HG03460 (cell line): ENCODE results near the gene STK35.

Experiments used
- ATAC-seq: cut with Tn5 transposase; IDR thresholded peaks from one replicate; pipeline ENCODE4 v1.9.1; 2021; ENCODE audit not compliant: unreplicated experiment

The STK35 gene

DNA sequence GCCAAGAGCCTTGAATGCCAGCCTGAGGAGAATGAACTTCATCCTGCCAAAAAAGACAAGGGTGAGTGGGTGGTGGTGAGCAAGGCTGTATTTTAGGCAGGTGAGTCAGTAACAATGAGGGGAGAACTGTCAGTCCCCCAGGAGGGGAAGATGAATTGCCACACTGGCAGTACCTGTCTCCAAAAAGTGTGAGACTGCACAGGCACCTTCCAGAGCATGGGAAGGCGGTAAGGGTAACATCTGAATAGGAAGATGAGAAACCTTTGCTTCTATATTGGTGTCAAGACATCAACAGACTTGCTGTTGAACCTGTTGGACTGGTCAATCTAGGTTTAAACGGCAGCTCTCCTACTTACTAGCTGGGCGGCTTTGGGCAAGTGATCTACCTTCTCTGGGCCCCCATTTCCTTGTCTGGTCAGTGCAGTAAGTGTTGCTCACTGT, 30.9 kb downstream of the STK35 start:
- ATAC-seq = no peak

DNA sequence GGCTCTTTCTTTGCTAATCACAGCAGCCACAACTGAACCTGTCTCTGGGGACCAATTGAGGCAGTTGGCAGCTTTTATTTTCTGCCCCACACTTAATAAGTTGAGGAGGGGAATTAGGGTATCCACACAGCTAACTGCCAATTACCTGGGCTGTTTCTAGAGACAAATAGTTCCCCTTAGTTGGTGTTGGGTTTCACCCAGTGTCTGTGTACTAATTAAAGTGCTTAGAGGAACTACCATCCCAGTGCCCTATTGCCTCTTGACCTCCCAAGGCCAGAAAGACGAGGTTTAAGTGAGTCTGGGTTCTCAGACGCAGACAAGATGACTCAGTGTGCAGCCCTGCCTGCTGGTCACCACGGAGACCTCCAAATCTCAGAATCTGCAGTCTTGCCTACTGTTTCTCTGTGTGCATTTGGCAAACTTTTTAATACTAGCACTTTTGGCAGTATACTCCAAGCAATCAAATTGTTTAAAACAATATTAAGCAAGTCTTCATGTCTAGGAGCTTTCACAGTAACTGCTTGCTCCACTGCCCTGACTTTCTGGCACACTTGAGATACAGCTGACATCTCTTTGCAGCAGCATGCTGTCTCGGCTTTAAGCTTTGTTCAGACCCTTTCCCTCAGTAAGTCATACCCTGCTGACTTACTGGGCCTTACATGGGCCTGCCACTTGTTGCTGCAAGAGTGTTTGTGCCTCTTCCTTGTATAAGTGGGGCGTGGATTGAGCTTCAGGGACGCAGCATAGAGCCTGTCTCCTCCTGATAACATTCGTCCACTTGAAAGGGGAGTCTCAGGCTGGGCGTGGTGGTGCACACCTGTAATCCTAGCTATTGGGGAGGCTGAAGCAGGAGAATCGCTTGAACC, 31.9 kb downstream of the STK35 start:
- ATAC-seq = no peak

DNA sequence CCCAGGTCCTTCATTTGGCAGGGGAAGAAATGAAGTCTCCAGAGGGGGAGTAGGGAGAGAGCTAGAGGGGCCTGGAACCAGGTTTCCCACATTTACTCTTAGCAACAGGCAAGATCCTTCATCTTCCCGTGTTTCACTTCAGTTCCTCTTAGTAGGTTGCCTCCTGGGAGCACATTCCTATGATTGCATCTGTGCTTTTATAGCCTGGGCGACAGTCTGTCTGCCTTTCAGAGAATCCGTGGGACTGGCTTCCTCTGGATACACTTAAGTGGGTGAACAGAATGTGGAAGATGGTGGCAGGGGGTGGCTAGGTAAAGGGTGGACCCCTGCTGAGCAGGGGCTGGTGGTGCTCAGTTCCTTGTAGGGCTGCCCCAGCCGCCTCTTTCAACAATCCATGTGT, 33.4 kb downstream of the STK35 start:
- ATAC-seq = no peak

DNA sequence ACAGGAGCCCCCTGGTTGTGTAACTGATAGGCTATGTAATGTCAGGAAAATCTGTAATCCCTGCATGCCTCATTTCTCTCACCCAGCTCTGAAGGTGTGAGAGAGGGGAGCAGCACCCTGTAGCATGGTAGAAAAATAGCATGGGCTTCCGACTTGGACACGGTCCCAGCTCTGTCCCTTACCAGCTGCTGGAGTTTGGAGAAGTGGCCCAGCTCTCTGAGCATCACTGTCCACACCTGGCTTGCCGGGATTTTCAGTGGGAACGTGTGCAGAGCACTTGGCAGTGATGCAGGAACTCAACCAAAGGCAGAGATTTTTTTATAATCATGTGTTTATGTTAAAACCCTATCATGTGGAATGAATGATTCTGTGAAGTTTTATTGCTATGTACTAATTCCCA, 34.6 kb downstream of the STK35 start:
- ATAC-seq = no peak

DNA sequence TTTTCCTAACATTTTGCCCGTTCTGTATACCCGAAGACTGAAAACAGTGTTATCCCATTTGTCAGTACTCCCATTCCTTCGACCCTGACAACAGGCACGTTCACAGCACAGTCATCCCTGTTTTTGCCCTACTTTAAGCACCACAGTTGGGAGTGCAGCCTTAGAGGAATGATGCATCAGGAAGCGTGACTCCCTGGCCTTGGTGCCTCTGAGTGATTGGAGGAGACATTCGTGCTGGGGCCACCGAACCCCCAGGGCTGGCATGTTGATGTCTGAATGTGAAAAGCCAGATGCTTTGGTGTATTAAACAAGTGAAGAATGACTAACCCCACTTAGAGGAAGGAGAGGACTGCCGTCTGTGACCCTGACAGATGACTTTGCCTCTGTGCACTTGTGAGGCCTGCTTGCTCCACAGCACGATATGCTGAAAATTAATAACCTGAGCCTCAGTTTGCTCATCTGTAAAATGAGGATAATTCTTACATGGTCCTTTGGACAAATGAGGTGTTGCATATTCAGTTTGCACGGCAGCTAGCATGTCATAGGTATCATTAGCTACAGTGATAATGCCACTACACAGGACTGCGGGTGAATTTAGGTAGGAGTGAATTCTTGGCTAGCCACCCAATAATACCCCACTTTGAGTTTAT, 36.0 kb downstream of the STK35 start:
- no peak for ATAC-seq

DNA sequence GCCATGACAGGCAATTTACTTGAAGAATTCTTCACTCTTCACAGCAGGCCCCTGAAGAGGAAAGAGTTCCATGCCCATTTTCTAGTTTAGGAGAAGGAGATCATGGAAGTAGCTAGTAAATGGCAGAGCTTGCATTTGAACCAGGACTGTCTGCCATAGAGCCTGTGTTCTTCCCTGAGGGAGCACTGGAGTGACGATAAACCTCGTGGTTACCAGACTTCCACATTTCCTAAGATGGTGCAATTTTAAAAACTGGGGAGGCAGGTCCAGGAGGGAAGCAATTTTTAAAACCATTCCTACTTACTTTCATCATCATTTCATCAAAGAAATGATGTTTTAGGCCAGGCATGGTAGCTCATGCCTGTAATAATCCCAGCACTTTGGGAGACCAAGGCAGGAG, 36.8 kb downstream of the STK35 start:
- no peak for ATAC-seq

DNA sequence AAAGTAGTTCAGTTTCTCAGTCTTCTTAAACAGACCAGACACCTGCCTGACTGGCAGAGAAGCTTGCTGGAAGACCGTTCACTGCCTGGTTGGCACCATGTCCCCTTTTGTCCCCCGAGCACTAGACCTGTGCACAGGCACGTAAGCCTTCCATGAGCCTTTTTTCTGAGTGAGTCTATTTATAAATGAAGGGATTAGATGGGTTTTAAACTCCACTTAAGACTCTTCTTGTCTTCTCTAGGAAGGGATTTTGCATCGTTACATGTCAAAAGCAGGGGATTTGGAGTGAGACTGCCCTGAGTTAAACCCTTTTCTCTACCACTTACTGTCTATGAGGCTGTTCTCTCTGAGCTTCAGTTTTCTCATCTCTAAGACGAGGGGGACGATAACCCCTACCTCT, 37.6 kb downstream of the STK35 start:
- ATAC-seq = no peak

DNA sequence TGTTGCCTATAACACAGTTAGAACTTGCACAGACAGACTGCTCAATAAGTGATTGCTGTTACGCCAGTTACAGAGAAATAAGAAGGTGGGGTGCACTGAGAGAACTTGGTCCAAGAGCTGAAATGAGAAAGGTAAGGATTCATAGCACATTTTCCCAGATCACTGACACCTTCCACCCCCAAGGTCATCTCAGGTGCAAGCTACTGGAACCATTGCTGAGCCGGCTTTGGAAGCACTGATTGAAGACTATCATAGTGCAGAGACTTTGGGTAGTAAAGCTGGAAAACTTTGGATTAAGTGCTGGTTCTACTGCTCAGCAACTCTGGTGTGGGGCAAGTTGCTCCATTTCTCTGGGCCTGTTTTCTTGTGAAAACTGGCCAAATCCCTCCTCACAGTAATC, 38.1 kb downstream of the STK35 start:
- ATAC-seq = no peak

DNA sequence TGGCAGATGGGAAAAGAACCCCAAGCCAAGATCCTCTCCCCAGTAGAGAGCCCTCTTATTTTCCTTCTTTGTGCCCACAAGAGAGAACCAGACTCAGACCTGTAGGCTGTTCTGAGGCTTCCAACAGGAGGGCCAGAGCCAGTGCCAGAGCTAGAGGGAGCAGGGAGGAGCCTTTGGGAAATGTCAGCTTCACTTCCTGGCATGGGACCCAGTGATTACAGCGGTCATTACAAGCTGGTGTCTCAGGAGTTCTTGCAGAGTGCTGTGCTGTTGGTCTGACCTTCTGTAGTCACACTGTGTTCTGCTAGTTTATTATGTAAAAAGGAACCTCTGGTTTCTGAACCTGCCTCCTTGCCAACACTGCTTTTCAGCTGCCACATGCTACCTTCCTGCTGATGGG, 38.9 kb downstream of the STK35 start:
- no peak for ATAC-seq

DNA sequence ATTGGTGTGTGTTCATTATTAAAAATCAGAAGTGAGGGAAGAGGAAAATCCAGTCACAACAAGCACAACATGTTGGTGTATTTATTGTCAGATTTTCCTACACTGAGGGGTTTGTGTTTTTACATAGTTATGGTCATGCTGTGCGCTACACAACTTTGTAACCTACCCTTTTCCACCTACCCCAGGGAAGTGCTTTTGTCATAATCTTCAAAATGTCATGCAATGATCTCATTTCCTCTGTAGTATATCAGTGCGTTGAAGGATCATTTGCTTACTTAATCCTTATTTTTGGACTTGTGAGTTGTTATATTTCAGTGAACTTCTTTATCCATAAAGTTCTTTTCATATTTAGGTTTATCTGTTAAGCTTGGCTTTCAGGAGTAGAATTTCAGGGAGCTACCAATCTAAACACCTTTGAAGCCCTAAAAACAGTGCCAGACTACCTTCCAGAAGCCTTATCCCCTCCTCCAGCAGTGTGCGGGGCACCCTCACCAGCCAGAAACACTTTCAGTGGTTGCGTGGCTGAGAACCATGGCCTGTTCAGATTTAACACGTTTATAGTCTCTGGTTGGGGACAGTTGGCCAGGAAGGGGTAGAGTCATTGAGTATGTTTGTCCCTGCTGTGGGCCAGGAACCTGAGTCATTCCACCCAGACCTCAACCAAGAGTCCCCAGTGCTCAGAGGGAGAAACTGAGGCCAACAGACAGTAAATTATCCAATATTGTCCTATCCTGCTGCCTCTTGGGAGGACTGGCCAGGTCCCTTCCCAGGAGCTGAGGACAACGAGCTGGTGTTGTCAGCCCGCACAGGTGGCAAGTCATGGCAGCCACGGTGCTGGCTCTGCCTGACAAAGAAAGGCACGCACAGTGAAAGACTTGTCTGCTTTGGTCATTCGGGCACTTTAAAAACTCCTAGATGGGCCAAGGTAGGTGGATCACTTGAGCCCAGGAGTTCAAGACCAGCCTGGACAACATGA, 40.3 kb downstream of the STK35 start:
- ATAC-seq = no peak

DNA sequence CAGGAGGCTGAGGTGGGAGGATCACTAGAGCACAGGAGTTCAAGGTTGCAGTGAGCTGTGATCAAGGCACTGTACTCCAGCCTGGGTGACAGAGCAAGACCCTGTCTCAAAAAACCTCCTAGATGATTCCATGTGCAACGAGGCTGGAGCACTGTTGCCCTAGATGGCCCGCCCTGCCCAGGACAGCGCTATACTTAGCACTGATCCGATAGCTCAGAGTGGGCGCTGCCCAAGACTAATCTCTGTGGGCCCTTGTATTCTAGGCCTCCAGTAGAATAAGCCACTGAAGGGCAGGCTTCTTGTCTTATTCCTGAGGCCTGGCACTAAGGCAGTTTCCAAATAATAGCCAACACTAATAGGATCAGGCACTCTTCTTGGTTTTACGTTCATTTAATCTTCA, 41.0 kb downstream of the STK35 start:
- ATAC-seq = no peak

DNA sequence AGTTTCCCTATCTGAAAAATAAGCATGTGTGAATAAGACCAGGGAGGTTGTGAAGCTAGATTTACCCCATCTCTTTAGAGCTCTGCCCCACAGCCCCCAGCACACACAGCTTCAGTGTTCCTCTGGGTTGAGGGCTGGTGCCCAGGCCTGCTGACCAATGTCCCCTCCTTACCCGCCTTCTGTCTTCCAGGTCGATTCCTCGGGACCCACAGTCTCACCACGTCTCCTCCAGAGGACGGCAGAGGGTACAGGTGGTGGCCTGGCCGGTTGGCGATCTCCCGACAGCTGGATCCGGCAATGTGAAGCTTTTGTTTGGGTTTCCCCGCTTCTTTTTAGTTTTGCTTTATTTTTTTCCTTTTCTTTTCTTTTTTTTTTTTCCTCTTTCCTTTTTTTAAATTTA, 42.0 kb downstream of the STK35 start:
- no peak for ATAC-seq

DNA sequence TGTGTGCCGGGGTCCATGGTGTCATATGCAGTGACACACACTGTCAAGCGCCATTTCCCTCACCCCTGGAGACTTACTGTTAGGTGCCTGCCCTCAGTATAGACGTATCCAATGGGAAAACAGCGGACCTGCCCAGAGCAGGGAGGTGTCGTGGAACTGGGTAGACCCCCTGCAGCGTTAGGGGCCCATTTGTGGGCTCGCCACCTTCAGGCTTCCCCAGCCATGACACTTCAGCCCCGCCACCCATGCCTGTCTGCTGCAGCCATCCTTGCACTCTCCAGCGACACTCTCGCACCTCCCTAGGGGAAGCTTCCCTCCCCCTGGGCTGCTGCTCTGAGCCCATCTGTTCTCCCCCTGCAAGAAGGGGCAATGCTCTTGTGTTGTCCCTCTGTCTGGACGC, 43.2 kb downstream of the STK35 start:
- ATAC-seq = no peak

DNA sequence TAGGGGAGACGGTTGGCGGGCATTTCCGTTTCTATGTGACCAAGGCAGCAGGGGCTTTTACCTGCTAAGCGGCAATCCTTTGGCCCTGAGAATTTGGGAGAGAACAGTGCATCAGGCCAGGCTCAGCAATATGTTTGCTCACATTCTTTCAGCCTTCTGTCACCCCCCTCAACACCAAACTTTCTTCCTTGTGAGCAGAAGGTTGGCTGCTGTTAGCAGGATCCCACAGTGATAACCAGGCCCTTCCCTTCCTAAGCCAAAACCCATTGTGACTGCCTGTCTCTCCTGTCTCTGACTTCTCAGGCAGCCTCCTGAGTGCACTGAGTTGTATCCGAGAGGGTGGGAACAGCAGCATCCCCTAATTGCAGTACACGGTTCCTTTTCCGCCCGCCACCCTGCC, 43.7 kb downstream of the STK35 start:
- no peak for ATAC-seq

DNA sequence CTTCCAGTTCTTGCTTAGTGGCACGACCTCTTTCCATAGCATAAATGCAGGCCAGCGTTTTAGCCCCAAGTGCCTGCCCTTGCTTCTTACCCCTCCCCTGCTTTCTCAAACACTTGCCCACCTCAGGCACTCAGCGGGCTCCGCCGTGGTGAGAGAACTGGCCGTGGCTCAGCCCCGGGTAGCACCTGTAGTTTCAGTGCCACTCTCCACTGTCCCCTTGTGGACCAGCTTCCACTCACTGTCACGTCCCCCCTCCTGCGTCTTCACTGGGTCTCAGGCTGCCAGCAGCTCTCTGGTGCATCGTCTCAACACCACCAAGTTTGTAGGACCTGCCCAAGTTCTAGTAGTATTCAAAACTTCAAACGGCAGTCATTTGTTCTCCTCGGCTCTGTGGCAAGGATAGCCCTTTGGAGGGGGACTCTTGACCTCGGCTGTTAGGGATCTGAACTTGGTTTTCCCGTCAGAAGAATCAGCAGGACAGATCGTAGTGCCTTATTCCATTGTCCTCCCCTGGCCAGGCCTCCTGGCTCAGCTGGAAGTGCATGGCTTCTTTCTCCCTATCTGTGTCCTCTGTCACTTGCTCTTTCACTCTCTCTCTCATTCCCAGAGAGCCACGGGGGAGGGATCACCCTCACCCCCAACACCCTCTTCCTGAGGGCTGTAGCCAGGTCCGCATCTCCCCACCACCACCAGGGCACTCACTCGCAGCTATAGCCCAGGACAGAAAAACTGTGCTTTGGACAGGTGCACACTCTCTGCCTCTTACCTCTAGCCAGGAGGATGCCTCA, 44.6 kb downstream of the STK35 start:
- no peak for ATAC-seq

DNA sequence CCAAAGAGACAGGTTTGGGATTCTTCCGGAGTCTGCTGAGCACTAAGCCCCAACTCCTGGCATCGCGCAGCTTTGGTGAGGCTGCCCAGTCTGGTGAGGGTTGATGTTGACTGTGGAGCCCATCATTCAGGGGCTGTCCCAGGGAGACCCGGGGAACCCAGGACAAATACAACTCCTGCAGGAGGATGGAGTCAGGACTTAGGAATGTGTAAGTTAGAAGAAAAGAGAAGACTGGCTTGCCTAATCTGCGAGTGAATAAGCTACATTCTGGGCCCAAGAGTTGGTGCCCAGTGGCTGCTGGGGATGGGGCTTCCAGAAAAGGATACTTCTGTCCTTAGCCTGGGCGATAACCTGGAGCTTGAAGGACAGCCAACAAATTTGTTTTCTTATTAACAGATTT, 47.9 kb downstream of the STK35 start:
- no peak for ATAC-seq

DNA sequence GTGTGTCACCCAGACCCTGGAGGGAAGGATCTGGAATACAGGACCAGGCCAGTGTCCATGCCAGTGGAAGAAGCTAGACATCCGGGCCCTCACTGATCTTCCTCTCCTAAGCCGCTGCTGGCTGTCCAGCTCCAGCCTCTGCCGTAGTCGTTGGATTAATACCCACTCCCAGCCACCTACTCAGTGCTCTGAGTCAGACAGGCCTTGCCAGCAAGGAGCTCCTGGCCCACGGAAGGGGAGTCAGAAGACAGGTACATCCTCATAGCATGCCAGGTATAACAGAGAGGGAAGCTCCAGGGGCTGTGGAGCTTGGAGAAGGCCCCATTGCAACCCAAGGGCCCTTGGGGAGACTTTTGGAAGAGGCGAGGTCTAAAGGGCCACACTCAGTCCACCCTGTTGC, 49.0 kb downstream of the STK35 start:
- no peak for ATAC-seq

DNA sequence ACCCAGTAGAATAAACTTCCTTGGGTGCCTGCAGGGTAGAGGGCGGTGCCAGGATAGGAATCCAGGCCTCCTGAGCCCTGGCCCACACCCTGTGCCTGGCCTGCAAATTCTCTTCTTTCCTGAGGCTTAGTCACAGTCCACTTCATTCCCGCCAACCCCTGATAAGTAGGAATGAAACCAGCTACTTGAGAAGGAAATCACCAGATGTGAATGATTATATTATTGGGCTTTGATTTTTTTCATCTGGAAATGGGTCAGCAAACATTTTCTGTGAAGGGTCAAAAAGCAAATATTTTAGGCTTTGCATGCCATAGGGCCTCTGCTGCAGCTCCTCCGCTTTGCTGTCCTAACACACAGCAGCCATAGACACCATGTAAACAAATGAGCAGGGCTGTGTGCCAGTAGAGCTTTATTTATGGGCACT, 50.2 kb downstream of the STK35 start:
- no peak for ATAC-seq

DNA sequence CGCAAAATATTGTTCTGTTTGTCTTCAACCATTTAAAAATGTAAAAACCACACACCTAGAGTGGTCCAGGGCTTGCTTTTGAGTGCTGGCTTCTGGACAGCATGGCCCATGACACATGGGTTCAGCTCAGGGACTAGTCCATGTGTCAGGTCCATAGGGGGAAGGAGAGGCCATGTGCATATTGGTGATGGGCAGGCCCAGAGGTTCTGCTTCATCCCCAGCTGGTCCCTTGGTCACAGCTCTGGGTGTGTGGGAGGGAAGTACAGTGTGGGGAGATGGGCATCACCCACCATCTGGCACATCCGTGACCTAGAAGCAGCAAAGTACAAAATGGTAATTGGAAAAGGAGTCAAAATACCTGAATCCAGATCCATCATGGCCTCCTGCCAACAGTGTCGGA, 50.7 kb downstream of the STK35 start:
- no peak for ATAC-seq

DNA sequence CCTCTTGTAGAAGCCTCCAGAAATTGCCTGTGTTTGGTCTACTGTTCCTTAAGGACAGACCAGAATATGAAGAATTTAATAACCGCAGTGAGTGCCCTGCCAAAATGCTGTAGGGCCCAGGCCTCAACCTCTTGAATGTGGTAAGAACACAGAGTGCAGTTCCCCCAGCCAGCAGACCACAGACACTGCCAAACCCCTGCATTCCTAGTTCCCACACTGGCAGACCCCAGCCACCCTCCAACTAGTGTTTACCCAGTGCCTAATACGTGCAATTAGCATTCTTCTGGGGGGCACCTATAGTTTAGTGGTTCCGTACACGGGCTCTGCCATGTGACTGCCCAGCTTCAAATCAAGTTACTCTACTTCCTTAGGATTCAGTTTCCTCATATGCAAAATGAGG, 51.7 kb downstream of the STK35 start:
- ATAC-seq = no peak

DNA sequence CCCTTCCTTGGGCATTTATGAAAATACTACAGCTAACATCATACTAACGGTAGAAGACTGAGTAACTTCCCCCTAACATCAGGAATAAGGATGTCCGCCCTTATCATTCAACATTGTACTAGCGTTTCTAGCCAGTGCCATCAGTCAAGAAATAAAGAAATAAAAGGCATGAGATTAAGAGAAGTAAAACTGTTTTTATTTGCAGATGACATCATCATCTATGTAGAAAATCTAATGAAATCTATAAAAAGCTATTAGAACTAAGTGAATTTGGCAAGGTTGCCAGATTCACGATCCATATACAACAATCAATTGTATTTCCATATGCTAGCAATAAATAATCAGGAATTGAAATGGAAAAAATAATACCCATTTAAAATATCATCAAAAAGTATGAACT, 54.6 kb downstream of the STK35 start:
- no peak for ATAC-seq
